NB4 (cell line): ENCODE results near the gene COL6A6.

Source experiments
- POLR2A ChIP-seq: IDR thresholded peaks from 2 replicates; pipeline ENCODE4 v1.6.1; 2011; ENCODE audit warnings: mild to moderate bottlenecking; ENCODE audit not compliant: insufficient read length; ENCODE audit errors: extremely low read depth
- TF ChIP-seq, protein P1 (sequence below): IDR thresholded peaks from one replicate; pipeline ENCODE4 v1.5.1; 2012; ENCODE audit warnings: low read depth, low read length

DNA sequence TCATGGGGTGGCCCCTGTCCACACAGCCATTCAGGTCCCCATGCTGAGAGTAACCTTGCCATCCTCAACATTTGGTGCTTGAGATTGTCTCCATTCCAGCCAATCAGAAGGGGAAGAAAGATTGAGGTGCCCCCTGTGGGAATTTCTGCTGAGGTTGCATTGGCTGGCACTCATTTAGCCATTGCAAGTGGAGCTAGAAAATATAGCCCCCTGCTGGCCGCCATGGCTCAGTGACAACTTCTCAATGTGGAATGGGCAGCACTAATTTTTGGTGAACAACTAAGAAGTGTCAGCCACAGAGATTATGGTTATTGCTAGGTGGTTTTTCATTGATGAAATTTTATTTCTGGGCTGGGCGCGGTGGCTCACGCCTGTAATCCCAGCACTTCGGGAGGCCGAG lies 22.0 kb downstream of the COL6A6 start:
- TF ChIP-seq, protein P1, sequence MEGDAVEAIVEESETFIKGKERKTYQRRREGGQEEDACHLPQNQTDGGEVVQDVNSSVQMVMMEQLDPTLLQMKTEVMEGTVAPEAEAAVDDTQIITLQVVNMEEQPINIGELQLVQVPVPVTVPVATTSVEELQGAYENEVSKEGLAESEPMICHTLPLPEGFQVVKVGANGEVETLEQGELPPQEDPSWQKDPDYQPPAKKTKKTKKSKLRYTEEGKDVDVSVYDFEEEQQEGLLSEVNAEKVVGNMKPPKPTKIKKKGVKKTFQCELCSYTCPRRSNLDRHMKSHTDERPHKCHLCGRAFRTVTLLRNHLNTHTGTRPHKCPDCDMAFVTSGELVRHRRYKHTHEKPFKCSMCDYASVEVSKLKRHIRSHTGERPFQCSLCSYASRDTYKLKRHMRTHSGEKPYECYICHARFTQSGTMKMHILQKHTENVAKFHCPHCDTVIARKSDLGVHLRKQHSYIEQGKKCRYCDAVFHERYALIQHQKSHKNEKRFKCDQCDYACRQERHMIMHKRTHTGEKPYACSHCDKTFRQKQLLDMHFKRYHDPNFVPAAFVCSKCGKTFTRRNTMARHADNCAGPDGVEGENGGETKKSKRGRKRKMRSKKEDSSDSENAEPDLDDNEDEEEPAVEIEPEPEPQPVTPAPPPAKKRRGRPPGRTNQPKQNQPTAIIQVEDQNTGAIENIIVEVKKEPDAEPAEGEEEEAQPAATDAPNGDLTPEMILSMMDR, result peak; percentile 72
- no peak for TF ChIP-seq POLR2A
